GM12878 (cell line): ENCODE data around the gene NRP1. TPM values are rescaled to one million over a fixed set of nuclear protein-coding genes. Genes with fewer than 3 reads are reported as not detected.

Experiments used
- ATAC-seq: fragments of 200-7000 bp; cut with Tn5 transposase; 3 replicates; pipeline ENCODE4 v1.9.1; 2020; ENCODE audit warnings: mild to moderate bottlenecking, moderate library complexity
- BruUV-seq: library from RNA; stranded (reverse); fragments of 400-500 nt; replicated peaks from 2 replicates; lab custom pipeline; 2021; lab: Mats Ljungman, UMichigan
- CTCF ChIA-PET: fragments of 300-600 bp; sonication (Branson Sonifier 250); formaldehyde crosslinking; extraction: SDS; loops from one replicate; lab custom pipeline; 2021; ENCODE audit warnings: inconsistent platforms; lab: Yijun Ruan, JAX
- POLR2A ChIA-PET: fragments of 350-600 bp; formaldehyde crosslinking; extraction: SDS; loops from one replicate; lab custom pipeline; 2021; ENCODE audit warnings: inconsistent platforms; lab: Charles Lee
- RAD21 ChIA-PET: fragments of 300-600 bp; sonication (Branson Sonifier 250); formaldehyde crosslinking; loops from one replicate; lab custom pipeline; 2023; ENCODE audit warnings: antibody characterized with exemption; ENCODE audit not compliant: unreplicated experiment; lab: Charles Lee
- SMC1A ChIA-PET: fragments of 300-600 bp; sonication (Branson Sonifier 250); formaldehyde crosslinking; loops from one replicate; lab custom pipeline; 2023; ENCODE audit not compliant: unreplicated experiment, uncharacterized antibody; lab: Charles Lee
- DNase-seq: peaks from one replicate; pipeline ENCODE4 v3.0.0-alpha.2; 2011; ENCODE audit warnings: low read depth, low spot score
- FAIRE-seq: peaks from 3 replicates; lab custom pipeline; 2011; peaks lifted over from hg19 to GRCh38; lab: Jason Lieb, UNC
- H2AFZ ChIP-seq: 2 replicates; pipeline ENCODE4 v1.6.0; 2011; ENCODE audit warnings: low read depth, low read length, control low read depth; ENCODE audit not compliant: control insufficient read depth
- H3K27ac ChIP-seq: 2 replicates; pipeline ENCODE4 v1.5.1; 2011; ENCODE audit warnings: control low read depth; ENCODE audit not compliant: control insufficient read depth, insufficient read depth
- H3K27me3 ChIP-seq, 2 experiments: replicated peaks in 1 of 2; 2 replicates each; pipeline versions ENCODE4 v1.6.0 to v1.6.1; 2011; ENCODE audit warnings: low read length in 1 of 2; ENCODE audit not compliant: control insufficient read depth in 2 of 2, insufficient read depth in 2 of 2
- H3K36me3 ChIP-seq, 2 experiments: 2 replicates each; pipeline ENCODE4 v1.5.1; 2011; ENCODE audit warnings: low read length in 1 of 2; ENCODE audit not compliant: control insufficient read depth in 2 of 2, insufficient read depth in 2 of 2
- H3K4me1 ChIP-seq: 2 replicates; pipeline ENCODE4 v1.6.1; 2011; ENCODE audit warnings: mild to moderate bottlenecking, low read length, moderate library complexity, mixed read lengths; ENCODE audit not compliant: control insufficient read depth, insufficient read depth
- H3K4me2 ChIP-seq: 2 replicates; pipeline ENCODE4 v1.6.0; 2011; ENCODE audit warnings: control low read depth; ENCODE audit not compliant: control insufficient read depth, insufficient read depth
- H3K4me3 ChIP-seq: fragments of 200-600 bp; sonication (generic); 2 replicates; pipeline ENCODE4 v1.5.1; 2016
- H3K79me2 ChIP-seq: 2 replicates; pipeline ENCODE4 v1.6.0; 2011; ENCODE audit warnings: low read length; ENCODE audit not compliant: control insufficient read depth, insufficient read depth
- H3K9ac ChIP-seq: 2 replicates; pipeline ENCODE4 v1.8.0; 2011; ENCODE audit warnings: low read length, control low read depth, mixed read lengths; ENCODE audit not compliant: control insufficient read depth, insufficient read depth
- H3K9me3 ChIP-seq: replicated peaks from 3 replicates; pipeline ENCODE4 v1.5.1; 2011; ENCODE audit warnings: mild to moderate bottlenecking, low read length; ENCODE audit not compliant: control insufficient read depth, insufficient read depth
- H4K20me1 ChIP-seq: 2 replicates; pipeline ENCODE4 v1.6.0; 2011; ENCODE audit not compliant: control insufficient read depth, insufficient read depth
- CBFB ChIP-seq: IDR thresholded peaks from 2 replicates; pipeline ENCODE4 v1.6.1; 2016; ENCODE audit warnings: antibody characterized with exemption, low read depth
- POLR2A ChIP-seq: IDR thresholded peaks from 2 replicates; pipeline ENCODE4 v1.6.1; 2011; ENCODE audit warnings: low read depth, mild to moderate bottlenecking, low read length
- POLR2AphosphoS2 ChIP-seq: IDR thresholded peaks from 2 replicates; pipeline ENCODE4 v1.6.1; 2011; ENCODE audit warnings: low read depth, mild to moderate bottlenecking, low read length, improper control_type of control experiment, moderate library complexity
- POLR2AphosphoS5 ChIP-seq: IDR thresholded peaks from 2 replicates; pipeline ENCODE4 v1.6.1; 2011; ENCODE audit warnings: mild to moderate bottlenecking, low read length, inconsistent platforms
- RUNX3 ChIP-seq: IDR thresholded peaks from 2 replicates; pipeline ENCODE4 v1.6.1; 2012; ENCODE audit warnings: low read length, inconsistent platforms
- SMC3 ChIP-seq: IDR thresholded peaks from 2 replicates; pipeline ENCODE4 v1.6.1; 2011; ENCODE audit warnings: low read length, improper control_type of control experiment, borderline replicate concordance
- ZNF217 ChIP-seq: fragments of 450-650 bp; IDR thresholded peaks from 2 replicates; pipeline ENCODE4 v1.6.1; 2017; ENCODE audit warnings: antibody characterized with exemption, mild to moderate bottlenecking
- WGBS: methylation state at CpG from one replicate; pipeline ENCODE4 v1.1.6; 2016; ENCODE audit warnings: low lambda C conversion rate; ENCODE audit not compliant: insufficient replicate concordance, insufficient coverage; ENCODE audit errors: missing lambda C conversion rate; 5-methylcytosine and 5-hydroxymethylcytosine counted together
- in situ Hi-C: fragments of 300-500 bp; cut with MboI; formaldehyde crosslinking; loops from 9 replicates; pipeline ENCODE4 v1.14.3; 2018; ENCODE audit warnings: mixed read lengths
- intact Hi-C: fragments of 100-400 bp; cut with micrococcal nuclease; formaldehyde crosslinking; loops from one replicate; pipeline ENCODE4 v1.14.2; 2022; ENCODE audit not compliant: unreplicated experiment
- polyA plus RNA-seq, 11 experiments: library from polyadenylated mRNA; depleted of rRNA in 4 of 11; unstranded in 6 of 11; stranded (reverse) in 5 of 11; fragments of >200 nt; fragmentation: Nextera tagmentation in 4 of 11; fragmentation: Illumina TruSeq in 1 of 11; extraction: Ambion mirVana in 4 of 11; extraction: Trizol in 1 of 11; gene quantifications; 1 replicate in 1 of 11; 2 replicates in 10 of 11; pipeline versions ENCODE4 v1.2.1 to v1.2.3, GENCODE V29; 2011 to 2016; ENCODE audit warnings: inconsistent platforms in 2 of 11, missing spikeins in 2 of 11, low read depth in 1 of 11
- total RNA-seq, 4 experiments: library from RNA; depleted of rRNA in 3 of 4; stranded (reverse); fragments of >200 nt in 3 of 4; fragmentation: Illumina TruSeq in 1 of 4; extraction: Trizol in 1 of 4; gene quantifications; 2 replicates each; pipeline versions ENCODE4 v1.2.1 to v1.2.3, GENCODE V29; 2013 to 2021
- TF ChIP-seq, protein P1 (sequence below): fragments of 450-650 bp; IDR thresholded peaks from 2 replicates; pipeline ENCODE4 v1.6.1; 2018; ENCODE audit warnings: mild to moderate bottlenecking, low read depth, moderate library complexity; ENCODE audit not compliant: partially characterized antibody
- TF ChIP-seq, protein P2 (sequence below), 3 experiments: IDR thresholded peaks in 2 of 3; conservative IDR thresholded peaks in 1 of 3; 2 replicates each; pipeline ENCODE4 v1.5.1; 2011; ENCODE audit warnings: low read depth in 3 of 3, low read length in 3 of 3, mild to moderate bottlenecking in 3 of 3, control low read depth in 2 of 3, moderate library complexity in 2 of 3, inconsistent platforms in 1 of 3, mixed read lengths in 1 of 3; ENCODE audit not compliant: control insufficient read depth in 2 of 3, insufficient read depth in 1 of 3; ENCODE audit errors: extremely low read depth in 1 of 3
- TF ChIP-seq, protein P3 (sequence below): IDR thresholded peaks from 2 replicates; pipeline ENCODE4 v1.6.1; 2011; ENCODE audit warnings: borderline replicate concordance, low read depth, mild to moderate bottlenecking, moderate library complexity, low read length; ENCODE audit not compliant: insufficient read depth, poor library complexity, severe bottlenecking
- TF ChIP-seq, protein P4 (sequence below): IDR thresholded peaks from 2 replicates; pipeline ENCODE4 v1.6.1; 2011; ENCODE audit warnings: low read depth, mild to moderate bottlenecking, low read length, moderate library complexity, borderline replicate concordance; ENCODE audit errors: extremely low read depth

Gene NRP1
- total and polyA plus RNA-seq, 10 of the 15 experiments (the other 5 are each of a cell fraction or from before 2014, with no cell fraction given) = 0.11 to 12.1 (median 0.52) TPM

DNA sequence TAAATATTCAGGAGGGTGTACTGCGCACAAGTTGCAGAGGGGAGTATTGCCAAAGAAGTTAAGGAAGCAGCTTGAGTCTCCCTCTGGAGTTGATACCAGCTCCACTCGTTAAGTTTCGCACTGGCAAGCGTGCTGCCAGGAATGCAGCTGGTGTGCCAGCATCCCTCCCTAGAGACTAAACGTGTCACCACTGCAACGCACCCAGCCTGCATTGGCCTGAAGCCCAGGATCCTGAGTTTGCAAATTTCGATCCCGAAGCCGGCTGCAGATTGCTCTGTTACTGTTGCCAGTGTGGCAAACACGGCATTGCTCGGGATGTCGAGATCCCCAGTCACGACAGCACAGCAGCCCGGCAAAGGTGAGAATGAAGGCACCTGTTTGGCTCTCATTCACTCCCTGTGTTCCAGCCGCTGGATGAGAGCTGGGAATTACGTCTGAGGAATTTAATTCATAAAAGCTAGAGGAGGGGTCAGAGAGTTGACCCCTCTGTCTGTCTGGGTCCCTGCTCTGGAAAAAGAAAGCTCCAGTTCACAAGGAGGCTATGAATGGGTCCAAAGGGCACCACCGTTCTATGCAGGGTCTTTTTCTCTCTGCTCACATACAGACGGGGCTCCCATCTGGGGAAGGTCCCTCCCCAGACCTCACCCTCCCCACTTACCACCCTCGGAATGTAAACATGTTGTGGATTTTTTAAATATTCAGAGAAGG lies 61.0 kb downstream of the NRP1 start (continued):
- TF ChIP-seq, protein P1, sequence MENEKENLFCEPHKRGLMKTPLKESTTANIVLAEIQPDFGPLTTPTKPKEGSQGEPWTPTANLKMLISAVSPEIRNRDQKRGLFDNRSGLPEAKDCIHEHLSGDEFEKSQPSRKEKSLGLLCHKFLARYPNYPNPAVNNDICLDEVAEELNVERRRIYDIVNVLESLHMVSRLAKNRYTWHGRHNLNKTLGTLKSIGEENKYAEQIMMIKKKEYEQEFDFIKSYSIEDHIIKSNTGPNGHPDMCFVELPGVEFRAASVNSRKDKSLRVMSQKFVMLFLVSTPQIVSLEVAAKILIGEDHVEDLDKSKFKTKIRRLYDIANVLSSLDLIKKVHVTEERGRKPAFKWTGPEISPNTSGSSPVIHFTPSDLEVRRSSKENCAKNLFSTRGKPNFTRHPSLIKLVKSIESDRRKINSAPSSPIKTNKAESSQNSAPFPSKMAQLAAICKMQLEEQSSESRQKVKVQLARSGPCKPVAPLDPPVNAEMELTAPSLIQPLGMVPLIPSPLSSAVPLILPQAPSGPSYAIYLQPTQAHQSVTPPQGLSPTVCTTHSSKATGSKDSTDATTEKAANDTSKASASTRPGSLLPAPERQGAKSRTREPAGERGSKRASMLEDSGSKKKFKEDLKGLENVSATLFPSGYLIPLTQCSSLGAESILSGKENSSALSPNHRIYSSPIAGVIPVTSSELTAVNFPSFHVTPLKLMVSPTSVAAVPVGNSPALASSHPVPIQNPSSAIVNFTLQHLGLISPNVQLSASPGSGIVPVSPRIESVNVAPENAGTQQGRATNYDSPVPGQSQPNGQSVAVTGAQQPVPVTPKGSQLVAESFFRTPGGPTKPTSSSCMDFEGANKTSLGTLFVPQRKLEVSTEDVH = no peak
- TF ChIP-seq, protein P2, sequence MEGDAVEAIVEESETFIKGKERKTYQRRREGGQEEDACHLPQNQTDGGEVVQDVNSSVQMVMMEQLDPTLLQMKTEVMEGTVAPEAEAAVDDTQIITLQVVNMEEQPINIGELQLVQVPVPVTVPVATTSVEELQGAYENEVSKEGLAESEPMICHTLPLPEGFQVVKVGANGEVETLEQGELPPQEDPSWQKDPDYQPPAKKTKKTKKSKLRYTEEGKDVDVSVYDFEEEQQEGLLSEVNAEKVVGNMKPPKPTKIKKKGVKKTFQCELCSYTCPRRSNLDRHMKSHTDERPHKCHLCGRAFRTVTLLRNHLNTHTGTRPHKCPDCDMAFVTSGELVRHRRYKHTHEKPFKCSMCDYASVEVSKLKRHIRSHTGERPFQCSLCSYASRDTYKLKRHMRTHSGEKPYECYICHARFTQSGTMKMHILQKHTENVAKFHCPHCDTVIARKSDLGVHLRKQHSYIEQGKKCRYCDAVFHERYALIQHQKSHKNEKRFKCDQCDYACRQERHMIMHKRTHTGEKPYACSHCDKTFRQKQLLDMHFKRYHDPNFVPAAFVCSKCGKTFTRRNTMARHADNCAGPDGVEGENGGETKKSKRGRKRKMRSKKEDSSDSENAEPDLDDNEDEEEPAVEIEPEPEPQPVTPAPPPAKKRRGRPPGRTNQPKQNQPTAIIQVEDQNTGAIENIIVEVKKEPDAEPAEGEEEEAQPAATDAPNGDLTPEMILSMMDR (IDR thresholded peaks at IDR 0.05 in 2 of 3, conservative IDR thresholded peaks at IDR 0.05 in 1 of 3; ENCODE audit: control insufficient read depth in 2 of 3, extremely low read depth in 1 of 3, insufficient read depth in 1 of 3, low read depth in 3 of 3, low read length in 3 of 3) = no peak
- no peak for TF ChIP-seq SMC3
- TF ChIP-seq POLR2AphosphoS5 = no peak
- TF ChIP-seq CBFB = no peak
- TF ChIP-seq ZNF217 = no peak

DNA sequence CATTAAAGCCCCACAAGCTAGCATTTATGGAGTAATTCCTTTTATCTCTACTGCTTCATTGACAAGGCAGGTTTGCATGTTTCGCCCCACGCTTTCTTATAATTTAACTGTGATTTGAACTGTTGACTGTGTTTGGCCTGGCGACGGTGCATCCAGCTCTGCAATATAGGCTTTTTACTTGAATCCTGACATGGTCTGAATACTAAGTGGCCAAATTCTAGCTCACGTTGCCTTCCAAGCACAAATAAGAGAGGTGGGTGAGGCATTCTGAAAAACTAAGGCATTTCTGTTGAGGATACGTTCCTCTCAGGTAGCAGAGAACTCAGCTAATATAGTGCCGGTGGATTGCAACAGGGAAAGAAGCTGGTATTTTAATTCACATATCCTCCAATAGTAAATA lies 61.8 kb downstream of the NRP1 start:
- Histone ChIP-seq H3K9ac (no peak overlapping the region), H3K4me1 (no peaks in the 10 kb centered on the region), H2AFZ (no peak overlapping the region), H4K20me1 (no peaks in the 10 kb centered on the region), H3K27ac (no peak overlapping the region), H3K36me3 (no peaks in the 10 kb centered on the region), H3K4me3 (no peak overlapping the region), H3K9me3 (no peaks in the 10 kb centered on the region), H3K79me2 (no peaks in the 10 kb centered on the region), H3K4me2 (no peak overlapping the region), H3K27me3 (no peaks in the 10 kb centered on the region; a peak in 1 of 4 replicates)
- no peak for ATAC-seq
- ChIA-PET RAD21 (no interaction called here), CTCF (no interaction called here), SMC1A (interaction anchor here (0.8 to 1.3 kb wide), 3 partner anchors 11 to 28 kb away, joined by 3 to 4 read pairs (median 4); no protein-coding TSS in a partner anchor), POLR2A (no interaction called here)
- intact Hi-C loops (no loop called here), in situ Hi-C loops (no loop called here)
- no TSS peak for BruUV-seq
- 61% methylated on average over 7 of the region's 7 CpGs for WGBS
- TF ChIP-seq, protein P3, sequence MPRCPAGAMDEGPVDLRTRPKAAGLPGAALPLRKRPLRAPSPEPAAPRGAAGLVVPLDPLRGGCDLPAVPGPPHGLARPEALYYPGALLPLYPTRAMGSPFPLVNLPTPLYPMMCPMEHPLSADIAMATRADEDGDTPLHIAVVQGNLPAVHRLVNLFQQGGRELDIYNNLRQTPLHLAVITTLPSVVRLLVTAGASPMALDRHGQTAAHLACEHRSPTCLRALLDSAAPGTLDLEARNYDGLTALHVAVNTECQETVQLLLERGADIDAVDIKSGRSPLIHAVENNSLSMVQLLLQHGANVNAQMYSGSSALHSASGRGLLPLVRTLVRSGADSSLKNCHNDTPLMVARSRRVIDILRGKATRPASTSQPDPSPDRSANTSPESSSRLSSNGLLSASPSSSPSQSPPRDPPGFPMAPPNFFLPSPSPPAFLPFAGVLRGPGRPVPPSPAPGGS = no peak
- TF ChIP-seq POLR2AphosphoS2 (no peak), RUNX3 (no peak), POLR2A (no peak)
- TF ChIP-seq, protein P4, sequence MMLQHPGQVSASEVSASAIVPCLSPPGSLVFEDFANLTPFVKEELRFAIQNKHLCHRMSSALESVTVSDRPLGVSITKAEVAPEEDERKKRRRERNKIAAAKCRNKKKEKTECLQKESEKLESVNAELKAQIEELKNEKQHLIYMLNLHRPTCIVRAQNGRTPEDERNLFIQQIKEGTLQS = no peak
- no peak for DNase-seq
- no peak for FAIRE-seq
